ENCODE results near the gene STAG3.

DNA sequence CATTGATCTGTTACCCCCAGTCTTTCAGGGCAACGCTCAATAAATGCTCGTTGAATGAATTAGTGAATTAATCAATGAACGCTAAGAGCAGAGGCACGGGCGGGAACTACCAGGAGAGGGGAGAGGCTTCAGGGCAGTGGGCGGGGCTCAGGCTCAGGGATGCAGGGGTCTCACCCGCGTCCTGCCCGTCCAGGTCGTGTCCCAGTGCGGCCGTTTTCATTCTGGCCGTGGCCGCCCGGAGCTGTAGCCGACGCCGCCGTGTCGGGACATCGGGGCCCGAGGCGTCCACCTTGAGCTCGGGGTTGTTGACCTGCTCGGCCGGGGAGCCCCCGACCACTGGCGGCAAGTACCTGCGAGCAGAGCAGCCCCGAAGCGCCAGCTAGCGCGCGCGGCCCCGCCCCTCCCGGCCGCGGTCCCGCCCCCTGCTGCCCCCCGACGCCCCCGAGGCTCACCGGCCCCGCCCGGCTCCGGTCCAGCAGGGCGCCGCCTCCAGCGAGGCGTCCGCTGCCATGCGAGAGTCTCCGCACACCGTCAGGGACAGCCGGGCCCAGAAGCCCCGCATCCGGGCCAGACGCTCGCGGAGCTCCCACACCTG, 6.5 kb upstream of the STAG3 start:
- no peak for TF ChIP-seq EZH2 (IDR thresholded peaks at IDR 0.05; ENCODE audit: borderline replicate concordance, insufficient read depth, low read length, poor library complexity, severe bottlenecking)
- TF ChIP-seq, protein P1, sequence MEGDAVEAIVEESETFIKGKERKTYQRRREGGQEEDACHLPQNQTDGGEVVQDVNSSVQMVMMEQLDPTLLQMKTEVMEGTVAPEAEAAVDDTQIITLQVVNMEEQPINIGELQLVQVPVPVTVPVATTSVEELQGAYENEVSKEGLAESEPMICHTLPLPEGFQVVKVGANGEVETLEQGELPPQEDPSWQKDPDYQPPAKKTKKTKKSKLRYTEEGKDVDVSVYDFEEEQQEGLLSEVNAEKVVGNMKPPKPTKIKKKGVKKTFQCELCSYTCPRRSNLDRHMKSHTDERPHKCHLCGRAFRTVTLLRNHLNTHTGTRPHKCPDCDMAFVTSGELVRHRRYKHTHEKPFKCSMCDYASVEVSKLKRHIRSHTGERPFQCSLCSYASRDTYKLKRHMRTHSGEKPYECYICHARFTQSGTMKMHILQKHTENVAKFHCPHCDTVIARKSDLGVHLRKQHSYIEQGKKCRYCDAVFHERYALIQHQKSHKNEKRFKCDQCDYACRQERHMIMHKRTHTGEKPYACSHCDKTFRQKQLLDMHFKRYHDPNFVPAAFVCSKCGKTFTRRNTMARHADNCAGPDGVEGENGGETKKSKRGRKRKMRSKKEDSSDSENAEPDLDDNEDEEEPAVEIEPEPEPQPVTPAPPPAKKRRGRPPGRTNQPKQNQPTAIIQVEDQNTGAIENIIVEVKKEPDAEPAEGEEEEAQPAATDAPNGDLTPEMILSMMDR (IDR thresholded peaks at IDR 0.05; ENCODE audit: poor library complexity, severe bottlenecking): no peak
- no peak for TF ChIP-seq MXI1 (conservative IDR thresholded peaks at IDR 0.05; ENCODE audit: poor library complexity, severe bottlenecking)
- TF ChIP-seq POLR2AphosphoS5 (IDR thresholded peaks at IDR 0.05): no peak
- TF ChIP-seq RAD21 (conservative IDR thresholded peaks at IDR 0.05): no peak
- TF ChIP-seq, protein P2, sequence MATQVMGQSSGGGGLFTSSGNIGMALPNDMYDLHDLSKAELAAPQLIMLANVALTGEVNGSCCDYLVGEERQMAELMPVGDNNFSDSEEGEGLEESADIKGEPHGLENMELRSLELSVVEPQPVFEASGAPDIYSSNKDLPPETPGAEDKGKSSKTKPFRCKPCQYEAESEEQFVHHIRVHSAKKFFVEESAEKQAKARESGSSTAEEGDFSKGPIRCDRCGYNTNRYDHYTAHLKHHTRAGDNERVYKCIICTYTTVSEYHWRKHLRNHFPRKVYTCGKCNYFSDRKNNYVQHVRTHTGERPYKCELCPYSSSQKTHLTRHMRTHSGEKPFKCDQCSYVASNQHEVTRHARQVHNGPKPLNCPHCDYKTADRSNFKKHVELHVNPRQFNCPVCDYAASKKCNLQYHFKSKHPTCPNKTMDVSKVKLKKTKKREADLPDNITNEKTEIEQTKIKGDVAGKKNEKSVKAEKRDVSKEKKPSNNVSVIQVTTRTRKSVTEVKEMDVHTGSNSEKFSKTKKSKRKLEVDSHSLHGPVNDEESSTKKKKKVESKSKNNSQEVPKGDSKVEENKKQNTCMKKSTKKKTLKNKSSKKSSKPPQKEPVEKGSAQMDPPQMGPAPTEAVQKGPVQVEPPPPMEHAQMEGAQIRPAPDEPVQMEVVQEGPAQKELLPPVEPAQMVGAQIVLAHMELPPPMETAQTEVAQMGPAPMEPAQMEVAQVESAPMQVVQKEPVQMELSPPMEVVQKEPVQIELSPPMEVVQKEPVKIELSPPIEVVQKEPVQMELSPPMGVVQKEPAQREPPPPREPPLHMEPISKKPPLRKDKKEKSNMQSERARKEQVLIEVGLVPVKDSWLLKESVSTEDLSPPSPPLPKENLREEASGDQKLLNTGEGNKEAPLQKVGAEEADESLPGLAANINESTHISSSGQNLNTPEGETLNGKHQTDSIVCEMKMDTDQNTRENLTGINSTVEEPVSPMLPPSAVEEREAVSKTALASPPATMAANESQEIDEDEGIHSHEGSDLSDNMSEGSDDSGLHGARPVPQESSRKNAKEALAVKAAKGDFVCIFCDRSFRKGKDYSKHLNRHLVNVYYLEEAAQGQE (IDR thresholded peaks at IDR 0.05; ENCODE audit: borderline replicate concordance): no peak
- TF ChIP-seq SMC3 (conservative IDR thresholded peaks at IDR 0.05; ENCODE audit: poor library complexity): no peak
- TF ChIP-seq EP300 (conservative IDR thresholded peaks at IDR 0.05; ENCODE audit: poor library complexity, severe bottlenecking): no peak
